Neural cell (in vitro differentiated cells): ENCODE results near the gene RD3L. TPM values are rescaled to one million over a fixed set of nuclear protein-coding genes. Genes with fewer than 3 reads are reported as not detected.

ENCODE experiments used
- polyA plus RNA-seq: library from polyadenylated mRNA; depleted of rRNA; stranded (reverse); fragments of >200 nt; gene quantifications from 2 replicates; pipeline ENCODE4 v1.2.3, GENCODE V29; 2014

RD3L gene
- polyA plus RNA-seq, 1 donor from 2014 or later = 0.69 TPM

Other genes with a start within 250 kb of the RD3L start
- 14.6 and 26.7 TPM in 2 replicates for gene XRCC3, start 227.1 kb downstream of the RD3L start, polyA plus RNA-seq
- gene ZFYVE21, start 226.7 kb downstream of the RD3L start, polyA plus RNA-seq = 99.7 and 106 TPM in 2 replicates
- 6.8 and 8.2 TPM in 2 replicates for gene PPP1R13B, start 95.0 kb downstream of the RD3L start, polyA plus RNA-seq
- gene TDRD9, start 14.1 kb downstream of the RD3L start, polyA plus RNA-seq = 15.9 and 25.6 TPM in 2 replicates
- 0.16 and 1.4 TPM in 2 replicates for gene ASPG, start 143.2 kb upstream of the RD3L start, polyA plus RNA-seq
- gene KIF26A, start 196.1 kb upstream of the RD3L start, polyA plus RNA-seq = 11.2 and 12.2 TPM in 2 replicates